H1 (cell line): Measurements from ENCODE around the gene KCNJ4. TPM values are rescaled to one million over a fixed set of nuclear protein-coding genes. Genes with fewer than 3 reads are reported as not detected.

Experiments used
- CTCF ChIA-PET: fragments of 300-600 bp; sonication (Branson Sonifier 250); formaldehyde crosslinking; loops from one replicate; lab custom pipeline; 2021; ENCODE audit not compliant: partially characterized antibody; lab: Charles Lee
- POLR2A ChIA-PET: fragments of 300-600 bp; sonication (Branson Sonifier 250); formaldehyde crosslinking; loops from one replicate; lab custom pipeline; 2021; ENCODE audit warnings: inconsistent platforms; ENCODE audit not compliant: partially characterized antibody; lab: Charles Lee
- DNase-seq, 2 experiments: peaks; one replicate each; pipeline versions ENCODE4 v3.0.0 to v3.0.0-alpha.2; 2010 to 2022; ENCODE audit warnings: low spot score in 2 of 2, low read depth in 1 of 2, mixed read lengths in 1 of 2
- FAIRE-seq: peaks from 2 replicates; lab custom pipeline; 2011; peaks lifted over from hg19 to GRCh38; lab: Jason Lieb, UNC
- H2AFZ ChIP-seq: 2 replicates; pipeline ENCODE4 v1.8.1; 2012; ENCODE audit warnings: low read length, inconsistent platforms
- H2AK5ac ChIP-seq: 2 replicates; pipeline ENCODE4 v1.6.1; 2013; ENCODE audit warnings: low read depth, low read length
- H2BK120ac ChIP-seq: replicated peaks from 2 replicates; pipeline ENCODE3; 2013; ENCODE audit warnings: low read depth, low read length, inconsistent platforms
- H2BK12ac ChIP-seq: 2 replicates; pipeline ENCODE4 v1.6.1; 2013; ENCODE audit warnings: low read depth, low read length
- H2BK15ac ChIP-seq: 2 replicates; pipeline ENCODE4 v1.6.1; 2013; ENCODE audit warnings: low read length
- H2BK20ac ChIP-seq: 2 replicates; pipeline ENCODE4 v1.6.1; 2013; ENCODE audit warnings: low read length
- H2BK5ac ChIP-seq: 2 replicates; pipeline ENCODE4 v1.6.1; 2013; ENCODE audit warnings: low read depth, low read length
- H3K14ac ChIP-seq: 2 replicates; pipeline ENCODE4 v1.6.1; 2013; ENCODE audit warnings: inconsistent platforms; ENCODE audit not compliant: insufficient read length
- H3K18ac ChIP-seq: 2 replicates; pipeline ENCODE4 v1.6.1; 2013; ENCODE audit warnings: low read length; ENCODE audit errors: extremely low read depth
- H3K23ac ChIP-seq: 2 replicates; pipeline ENCODE4 v1.6.1; 2013; ENCODE audit warnings: inconsistent platforms; ENCODE audit not compliant: insufficient read length
- H3K23me2 ChIP-seq: 2 replicates; pipeline ENCODE4 v1.6.1; 2013; ENCODE audit warnings: low read depth, low read length
- H3K27ac ChIP-seq: 2 replicates; pipeline ENCODE4 v1.6.1; 2011; ENCODE audit warnings: low read depth, low read length, inconsistent platforms
- H3K27me3 ChIP-seq, 4 experiments: replicated peaks in 1 of 4; 1 replicate in 1 of 4; 2 replicates in 3 of 4; pipeline versions ENCODE4 v1.6.1 to v1.8.1; 2011 to 2013; ENCODE audit warnings: low read length in 3 of 4, mild to moderate bottlenecking in 3 of 4, inconsistent platforms in 2 of 4, mixed read lengths in 2 of 4, moderate library complexity in 1 of 4; ENCODE audit not compliant: control insufficient read depth in 3 of 4, insufficient read depth in 3 of 4; ENCODE audit errors: extremely low read depth in 1 of 4
- H3K36me3 ChIP-seq, 4 experiments: 2 replicates each; pipeline versions ENCODE4 v1.6.1 to v1.8.1; 2011 to 2013; ENCODE audit warnings: mild to moderate bottlenecking in 4 of 4, low read length in 3 of 4, moderate library complexity in 2 of 4, control low read depth in 1 of 4, inconsistent platforms in 1 of 4; ENCODE audit not compliant: insufficient read depth in 4 of 4, control insufficient read depth in 2 of 4
- H3K4ac ChIP-seq: replicated peaks from 2 replicates; pipeline ENCODE3; 2013; ENCODE audit warnings: low read length, low read depth, mixed read lengths, inconsistent platforms; ENCODE audit not compliant: insufficient read length
- H3K4me1 ChIP-seq, 4 experiments: replicated peaks in 1 of 4; 1 replicate in 1 of 4; 2 replicates in 3 of 4; pipeline versions ENCODE4 v1.6.1 to v1.8.1; 2011 to 2013; ENCODE audit warnings: low read length in 3 of 4, inconsistent platforms in 2 of 4, mixed read lengths in 1 of 4; ENCODE audit not compliant: insufficient read depth in 4 of 4, control insufficient read depth in 3 of 4
- H3K4me2 ChIP-seq, 2 experiments: 2 replicates each; pipeline versions ENCODE4 v1.6.1 to v1.8.1; 2011 to 2013; ENCODE audit warnings: low read depth in 2 of 2, low read length in 2 of 2, control low read depth in 1 of 2, inconsistent platforms in 1 of 2, mild to moderate bottlenecking in 1 of 2; ENCODE audit not compliant: insufficient read depth in 1 of 2
- H3K4me3 ChIP-seq, 4 experiments: fragments of 200-600, 300-600 bp in 1 of 4; sonication (generic), shearing (Covaris generic), sonication (Bioruptor Twin) in 1 of 4; 2 replicates each; pipeline versions ENCODE4 v1.5.1 to v1.8.1; 2011 to 2016; ENCODE audit warnings: low read length in 4 of 4, low read depth in 3 of 4, control low read depth in 2 of 4, inconsistent platforms in 2 of 4, mild to moderate bottlenecking in 2 of 4, mixed read lengths in 1 of 4, moderate library complexity in 1 of 4; ENCODE audit not compliant: insufficient read depth in 2 of 4; ENCODE audit errors: extremely low read depth in 1 of 4
- H3K56ac ChIP-seq: replicated peaks from 2 replicates; pipeline ENCODE3; 2013; ENCODE audit warnings: low read depth, mild to moderate bottlenecking, mixed read lengths, low read length, inconsistent platforms; ENCODE audit not compliant: insufficient read length
- H3K79me1 ChIP-seq: 2 replicates; pipeline ENCODE4 v1.6.1; 2013; ENCODE audit warnings: low read depth, low read length, control low read depth
- H3K79me2 ChIP-seq, 2 experiments: 2 replicates each; pipeline versions ENCODE4 v1.6.1 to v1.8.1; 2012 to 2013; ENCODE audit warnings: low read length in 2 of 2, mild to moderate bottlenecking in 2 of 2, inconsistent platforms in 1 of 2; ENCODE audit not compliant: insufficient read depth in 2 of 2, control insufficient read depth in 1 of 2
- H3K9ac ChIP-seq, 4 experiments: replicated peaks in 1 of 4; 1 replicate in 1 of 4; 2 replicates in 3 of 4; pipeline versions ENCODE4 v1.6.1 to v1.8.1; 2011 to 2013; ENCODE audit warnings: low read depth in 3 of 4, low read length in 3 of 4, control low read depth in 2 of 4, mild to moderate bottlenecking in 2 of 4, moderate library complexity in 2 of 4, inconsistent platforms in 1 of 4; ENCODE audit errors: extremely low read depth in 1 of 4
- H3K9me3 ChIP-seq, 2 experiments: 2 replicates each; pipeline versions ENCODE4 v1.6.1 to v1.8.1; 2012 to 2013; ENCODE audit warnings: mild to moderate bottlenecking in 2 of 2, moderate library complexity in 2 of 2, control low read depth in 1 of 2, inconsistent platforms in 1 of 2, low read depth in 1 of 2, low read length in 1 of 2, mixed read lengths in 1 of 2; ENCODE audit not compliant: insufficient read depth in 2 of 2
- H4K20me1 ChIP-seq, 2 experiments: replicated peaks in 1 of 2; 2 replicates each; pipeline versions ENCODE3 to v1.8.1; 2011 to 2013; ENCODE audit warnings: inconsistent platforms in 2 of 2, low read length in 2 of 2, mild to moderate bottlenecking in 1 of 2; ENCODE audit not compliant: insufficient read depth in 2 of 2, control insufficient read depth in 1 of 2
- H4K5ac ChIP-seq: 2 replicates; pipeline ENCODE4 v1.6.1; 2013; ENCODE audit warnings: low read length, low read depth, mixed read lengths, inconsistent platforms; ENCODE audit not compliant: insufficient read length
- H4K8ac ChIP-seq: 2 replicates; pipeline ENCODE4 v1.8.0; 2013; ENCODE audit warnings: mild to moderate bottlenecking, moderate library complexity, low read length, inconsistent platforms; ENCODE audit not compliant: insufficient read depth; ENCODE audit errors: extremely low read depth
- H4K91ac ChIP-seq: replicated peaks from 2 replicates; pipeline ENCODE3; 2013; ENCODE audit warnings: low read length, mixed read lengths, inconsistent platforms; ENCODE audit not compliant: insufficient read length
- EZH2 ChIP-seq: fragments of 200-600 bp; sonication (generic); IDR thresholded peaks from 2 replicates; pipeline ENCODE4 v1.7.1; 2012; ENCODE audit warnings: low read depth, mild to moderate bottlenecking, moderate library complexity, low read length, inconsistent platforms; ENCODE audit not compliant: severe bottlenecking
- KDM4A ChIP-seq: IDR thresholded peaks from one replicate; pipeline ENCODE4 v1.7.1; 2012; ENCODE audit warnings: low read depth, mild to moderate bottlenecking, moderate library complexity, low read length, inconsistent platforms; ENCODE audit not compliant: severe bottlenecking
- WGBS, 2 experiments: shearing (Covaris generic) in 1 of 2; methylation state at CpG; one replicate each; pipeline versions ENCODE4 v1.1.6 to v1.1.7; 2013 to 2015; ENCODE audit warnings: low lambda C conversion rate in 2 of 2, mixed read lengths in 2 of 2, inconsistent platforms in 1 of 2, low coverage in 1 of 2, missing lambda C conversion rate in 1 of 2; ENCODE audit not compliant: insufficient replicate concordance in 2 of 2, insufficient coverage in 1 of 2, insufficient read length in 1 of 2; ENCODE audit errors: extremely low coverage in 1 of 2, missing lambda C conversion rate in 1 of 2; 5-methylcytosine and 5-hydroxymethylcytosine counted together
- polyA plus RNA-seq, 7 experiments: library from polyadenylated mRNA; depleted of rRNA in 3 of 7; stranded (reverse) in 5 of 7; unstranded in 2 of 7; fragments of >200 nt in 5 of 7; fragments of 200-250 nt in 2 of 7; gene quantifications; 1 replicate in 5 of 7; 2 replicates in 1 of 7; 4 replicates in 1 of 7; pipeline versions ENCODE4 v1.2.1 to v1.2.3, GENCODE V29; 2011 to 2013; ENCODE audit warnings: missing spikeins in 2 of 7, mixed read lengths in 2 of 7
- total RNA-seq: library from RNA; stranded (reverse); fragmentation: NEBNext Ultra II Directional; extraction: Animal tissue kit (Norgen Biotek cat#: 25700); gene quantifications from 2 replicates; pipeline ENCODE4 v1.2.1, GENCODE V29; 2021

The KCNJ4 gene
- total and polyA plus RNA-seq, 2 of the 8 experiments (the other 6 are each of a cell fraction or from before 2014, with no cell fraction given): 1.4 to 2.2 TPM

- POLR2A ChIA-PET: interaction anchor here (1.0 to 1.4 kb wide), 3 partner anchors 17 to 110 kb away, joined by 3 to 4 read pairs (median 3); no protein-coding TSS in a partner anchor
- 57% methylated on average over 3 of the region's 3 CpGs; no CpG with 5 or more reads in 1 of the 2 experiments for WGBS, 2 experiments
Measured at GRCh38 chr22:38453996-38454352, 1.0 kb downstream of the KCNJ4 start.

More at GRCh38 chr22:38453996-38454352, 1.0 kb downstream of the KCNJ4 start:
- H3K4me1 ChIP-seq: peaks cover 0 to 18% (median 9%) of the 10 kb centered on the region in 4 experiments; a peak in 6 of 7 replicates
- CTCF ChIA-PET: interaction anchor here (0.9 to 2.5 kb wide), 5 partner anchors 12 to 118 kb away, joined by 3 to 9 read pairs (median 4); no protein-coding TSS in a partner anchor
- no peak overlapping the region for H2BK20ac ChIP-seq
- no peak overlapping the region for H2BK15ac ChIP-seq
- no peak overlapping the region for H2AFZ ChIP-seq
- H3K9me3 ChIP-seq: no peaks in the 10 kb centered on the region
- H3K9ac ChIP-seq: no peak overlapping the region
- H4K20me1 ChIP-seq: peaks cover 5 to 10% of the 10 kb centered on the region in 2 experiments
- H2BK12ac ChIP-seq: peak overlapping the region; percentile 68; the same call in 1 of the 2 replicates
- TF ChIP-seq KDM4A (peak; percentile 0), EZH2 (no peak)
- TF ChIP-seq, all 59 proteins: peak for 1
- Histone ChIP-seq H3K23me2 (peaks cover 17% of the 10 kb centered on the region; the same call in 1 of the 2 replicates), H3K14ac (no peak overlapping the region), H4K91ac (no peak overlapping the region), H3K36me3 (no peaks in the 10 kb centered on the region; a peak in 1 of 8 replicates), H4K5ac (no peak overlapping the region), H3K23ac (no peak overlapping the region), H3K79me1 (no peaks in the 10 kb centered on the region), H3K4ac (no peak overlapping the region), H3K56ac (no peak overlapping the region), H3K18ac (no peak overlapping the region), H3K4me2 (peak overlapping the region; percentile 64 to 65; a peak in 3 of 4 replicates), H2BK5ac (no peak overlapping the region), H2AK5ac (peak overlapping the region; percentile 65; the same call in 1 of the 2 replicates), H3K27ac (no peak overlapping the region), H3K27me3 (peaks cover 15 to 42% (median 34%) of the 10 kb centered on the region in 4 experiments), H3K4me3 (peak overlapping the region in 1 of 4 experiments; percentile 62; a peak in 1 of 8 replicates), H2BK120ac (no peak overlapping the region), H3K79me2 (no peaks in the 10 kb centered on the region), H4K8ac (no peak overlapping the region)
- DNase-seq (no peak), FAIRE-seq (no peak)
